Activated effector memory CD4-positive, alpha-beta T cell treated with Interleukin-2 at 50 U/mL for 16 hours (primary cell): ENCODE measurements around the gene MTMR12.
"Not testable (repeated sequence)": the region's sequence is repeated elsewhere in the genome, so short reads cannot be mapped to it uniquely, and the experiment has no call there.

Source experiments
- DNase-seq: peaks from one replicate; pipeline ENCODE4 v3.0.0-alpha.2; 2020

MTMR12 gene

DNA sequence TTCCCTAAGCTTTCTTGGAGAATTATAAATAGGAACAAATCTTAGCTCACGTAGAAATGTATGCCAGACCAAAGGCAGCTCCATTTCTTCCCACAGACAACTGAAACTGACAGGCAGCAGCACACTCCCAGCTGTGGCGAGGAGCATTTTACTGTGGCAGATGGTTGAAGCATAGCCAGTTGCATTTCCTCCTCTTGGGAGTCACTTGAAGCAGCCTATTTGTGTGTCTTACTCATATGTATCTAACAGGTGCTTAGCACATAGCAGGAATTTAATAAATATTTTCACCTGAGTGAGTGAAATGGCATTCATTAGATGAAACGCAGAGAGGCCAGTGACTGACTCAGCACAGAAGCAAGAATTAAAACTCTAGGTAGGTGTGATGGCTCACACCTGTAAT lies 12.3 kb upstream of the MTMR12 start:
- no peak for DNase-seq

DNA sequence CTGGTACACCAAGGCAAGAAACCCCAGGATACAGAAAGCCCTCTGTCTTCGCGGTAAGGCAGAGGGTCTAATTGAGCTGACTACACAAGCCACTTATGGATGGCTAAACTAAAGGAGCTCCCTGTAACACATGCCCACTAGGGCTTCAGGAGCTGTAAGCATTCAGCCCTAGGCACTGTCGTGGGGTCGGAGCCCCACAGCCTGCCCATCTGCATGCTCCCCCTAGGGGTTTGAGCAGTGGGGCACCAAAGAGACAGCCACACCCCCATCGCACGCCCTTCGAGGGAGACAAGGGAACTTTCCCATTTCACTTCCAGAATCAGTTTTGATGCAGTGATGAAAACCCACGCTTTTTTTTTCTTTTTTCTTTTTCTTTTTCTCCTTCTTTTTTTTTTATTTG lies 11.0 kb upstream of the MTMR12 start:
- no peak for DNase-seq

DNA sequence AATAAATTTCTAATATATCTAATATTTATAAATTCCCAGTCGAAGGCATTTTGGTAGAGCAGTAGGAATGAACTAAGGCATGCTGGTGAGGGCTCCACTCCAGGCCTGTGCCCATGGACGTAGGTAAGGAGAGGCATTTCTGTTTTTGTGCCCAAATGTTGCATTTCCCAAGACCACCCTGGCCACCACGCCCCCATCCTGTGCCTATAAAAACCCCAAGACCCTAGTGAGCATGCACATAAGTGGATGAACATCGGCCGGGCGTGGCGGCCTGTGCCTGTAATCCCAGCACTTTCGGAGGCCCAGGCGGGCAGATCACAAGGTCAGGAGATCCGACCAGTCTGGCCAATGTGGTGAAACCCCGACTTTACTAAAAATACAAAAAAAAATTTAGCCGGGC lies 10.1 kb upstream of the MTMR12 start:
- no peak for DNase-seq

DNA sequence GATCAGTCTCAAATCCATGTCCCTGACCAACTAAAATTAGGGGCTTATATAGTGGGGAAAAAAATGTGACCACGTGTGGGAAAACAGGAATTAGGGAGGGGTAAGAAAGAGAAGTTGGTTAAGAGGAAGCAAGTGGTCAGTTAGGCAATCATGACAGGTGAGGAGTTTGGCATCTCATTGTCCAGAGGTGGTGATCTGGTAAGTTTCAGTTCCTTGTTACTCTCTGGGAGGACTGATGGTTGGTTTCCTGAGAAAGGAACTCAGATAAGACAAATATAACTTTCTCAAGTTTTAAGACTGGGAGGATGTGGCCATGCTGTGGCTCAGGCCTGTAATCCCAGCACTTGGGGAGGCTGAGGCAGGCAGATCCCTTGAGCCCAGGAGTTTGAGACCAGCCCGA lies 9.0 kb upstream of the MTMR12 start:
- DNase-seq: not testable (repeated sequence)

DNA sequence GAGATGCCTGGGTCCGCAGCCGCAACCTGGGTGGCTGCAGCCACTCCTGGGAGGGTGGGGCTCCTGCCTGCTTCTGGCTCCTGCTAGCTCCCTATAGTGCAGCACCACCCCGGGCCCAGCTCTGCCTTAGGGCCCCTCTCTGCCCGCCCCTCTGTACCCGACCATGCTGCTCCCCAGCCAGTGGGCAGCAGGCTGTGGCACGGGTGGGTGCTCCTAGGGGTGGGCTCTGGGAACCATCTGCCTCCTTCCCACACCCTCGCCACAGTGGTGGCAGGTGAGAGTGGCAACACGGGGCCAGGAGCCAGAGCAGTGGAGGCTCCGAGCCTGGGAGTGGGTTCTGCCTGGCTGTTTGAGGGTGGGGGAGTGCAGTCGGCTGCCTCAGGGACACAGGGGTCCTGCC lies 7.8 kb upstream of the MTMR12 start:
- no peak for DNase-seq

DNA sequence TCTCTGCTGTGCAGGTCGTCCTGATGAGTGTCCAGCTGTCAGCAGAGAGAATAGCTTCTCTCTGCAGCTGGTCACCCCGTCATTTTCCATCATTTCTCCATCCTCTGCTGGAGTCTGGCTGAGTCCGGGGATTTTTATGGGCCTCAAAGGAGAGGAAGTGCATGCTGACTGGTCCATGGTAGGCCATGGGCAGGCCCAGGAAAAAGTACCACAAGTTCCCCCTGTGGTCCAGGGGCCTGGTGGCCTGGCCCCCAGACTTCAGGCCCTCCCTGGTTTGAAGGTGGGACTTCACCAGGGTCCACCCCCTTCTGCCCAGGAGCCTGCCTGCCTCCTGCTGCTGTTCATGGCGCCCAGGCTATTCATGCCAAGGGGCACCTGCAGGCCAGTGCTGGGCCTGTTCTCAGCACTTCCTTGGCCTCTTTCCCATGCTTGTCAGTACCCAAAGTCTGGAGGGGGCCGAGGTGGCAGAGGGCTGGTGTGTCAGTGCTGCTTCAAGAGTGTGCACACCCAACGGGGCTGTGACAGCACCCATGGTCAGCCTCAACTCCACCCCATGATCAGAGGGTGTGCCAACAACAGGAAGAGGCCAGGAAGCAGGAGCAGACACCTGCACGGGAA lies 7.3 kb upstream of the MTMR12 start:
- DNase-seq: no peak

DNA sequence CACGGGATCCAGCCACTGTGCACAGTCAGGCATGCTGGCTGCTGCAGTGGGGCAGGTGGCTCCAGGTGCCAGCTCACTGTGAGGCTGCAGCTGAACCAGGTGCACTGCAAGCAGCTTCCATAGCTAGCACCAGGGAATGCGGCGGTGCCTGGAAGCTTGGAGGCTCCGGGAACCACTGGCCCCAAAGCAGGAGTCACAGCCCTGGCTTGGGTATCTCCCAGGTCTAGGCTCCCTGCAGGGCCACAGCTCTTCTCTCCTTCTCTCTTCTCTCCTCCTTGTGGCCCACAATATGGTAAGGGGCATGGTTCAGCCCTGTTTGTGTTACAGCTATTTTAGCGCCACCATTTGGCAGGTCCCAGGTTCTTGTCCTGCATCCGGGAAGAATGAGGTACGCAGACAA lies 6.7 kb upstream of the MTMR12 start:
- no peak for DNase-seq

DNA sequence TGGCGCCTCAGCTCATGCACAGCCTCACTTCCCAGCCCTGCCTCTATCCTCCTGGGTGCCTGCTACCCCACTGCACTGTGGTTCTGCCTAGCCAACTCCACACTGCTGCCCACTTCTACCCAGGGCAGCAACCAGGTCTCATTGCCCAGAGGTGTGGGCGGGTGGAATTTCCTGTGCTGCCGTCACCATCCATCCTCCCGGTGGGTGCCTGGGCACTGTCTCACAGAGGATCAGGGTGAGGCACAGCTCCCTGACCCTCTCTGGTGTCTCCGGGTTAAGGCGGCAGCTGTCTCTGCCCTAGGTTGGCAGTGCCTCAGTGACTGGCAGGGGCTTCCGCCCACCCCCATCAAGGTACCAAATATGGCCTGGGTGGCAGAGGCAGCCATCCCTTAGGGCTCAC lies 4.3 kb upstream of the MTMR12 start:
- DNase-seq: no peak

DNA sequence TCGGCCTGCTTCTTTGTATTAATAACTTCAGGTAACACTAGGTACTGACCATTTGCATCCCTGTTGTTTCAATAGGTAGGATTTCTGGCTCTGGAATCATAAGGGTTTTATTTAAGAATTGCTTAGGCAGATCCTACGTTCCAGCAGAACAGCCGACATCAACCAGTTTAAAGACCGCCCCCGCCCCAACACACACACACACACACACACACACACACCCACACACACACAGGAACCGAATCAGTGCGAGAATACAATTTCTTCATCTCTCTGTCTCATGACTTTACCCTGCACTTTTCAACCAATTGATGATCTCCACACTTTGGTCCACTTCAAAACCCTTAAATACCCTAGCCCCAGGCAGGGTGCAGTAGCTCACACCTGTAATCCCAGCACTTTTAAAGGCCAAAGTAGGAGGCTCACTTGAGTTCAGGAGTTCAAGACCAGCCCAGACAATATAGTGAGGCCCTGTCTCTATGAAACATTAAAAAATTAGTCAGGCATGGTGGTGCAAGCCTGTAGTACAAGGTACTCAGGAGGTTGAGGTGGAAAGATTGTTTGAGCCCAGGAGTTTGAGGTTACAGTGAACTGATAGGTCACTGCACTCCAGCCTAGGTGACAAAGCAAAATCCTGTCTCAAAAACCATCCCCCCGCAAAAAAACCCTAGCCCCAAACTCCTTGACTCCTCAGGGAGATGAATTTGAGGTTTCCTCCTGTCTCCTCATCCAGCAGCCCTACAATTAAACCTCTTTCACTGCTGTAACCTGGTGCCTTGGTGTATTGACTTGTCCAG lies 2.7 kb upstream of the MTMR12 start:
- no peak for DNase-seq

DNA sequence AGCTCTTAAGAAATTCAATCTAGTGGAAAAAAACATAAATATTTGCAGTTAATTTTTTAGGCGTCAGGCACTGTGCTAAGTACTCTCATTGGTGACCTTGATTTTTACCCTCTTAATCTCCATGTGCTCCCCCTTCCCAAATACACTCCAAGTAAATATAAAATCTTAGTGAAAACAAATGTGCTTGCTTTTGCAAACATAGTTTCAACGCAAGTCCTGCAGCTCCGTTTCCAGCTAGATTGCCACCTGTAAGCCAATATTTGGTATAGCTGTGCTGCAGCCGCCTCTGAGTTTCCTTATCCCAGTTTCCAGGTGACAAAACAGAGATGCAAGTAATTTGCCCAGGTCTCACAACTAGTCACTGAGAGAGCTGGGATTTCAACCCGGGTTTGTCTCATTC lies 1.9 kb upstream of the MTMR12 start:
- DNase-seq: no peak

DNA sequence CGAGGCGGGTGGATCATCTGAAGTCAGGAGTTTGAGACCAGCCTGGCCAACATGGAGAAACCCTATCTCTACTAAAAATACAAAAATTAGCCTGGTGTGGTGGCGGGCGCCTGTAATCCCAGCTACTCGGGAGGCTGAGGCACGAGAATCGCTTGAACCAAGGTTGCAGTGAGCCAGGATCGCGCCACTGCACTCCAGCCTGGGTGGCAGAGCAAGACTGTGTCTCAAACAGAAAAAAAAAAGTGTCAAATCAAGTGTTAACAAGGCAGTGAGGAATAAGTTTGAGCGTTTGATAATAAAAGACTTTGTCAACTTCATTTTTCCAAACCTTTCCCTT lies 1.4 kb upstream of the MTMR12 start:
- DNase-seq: not testable (repeated sequence)

DNA sequence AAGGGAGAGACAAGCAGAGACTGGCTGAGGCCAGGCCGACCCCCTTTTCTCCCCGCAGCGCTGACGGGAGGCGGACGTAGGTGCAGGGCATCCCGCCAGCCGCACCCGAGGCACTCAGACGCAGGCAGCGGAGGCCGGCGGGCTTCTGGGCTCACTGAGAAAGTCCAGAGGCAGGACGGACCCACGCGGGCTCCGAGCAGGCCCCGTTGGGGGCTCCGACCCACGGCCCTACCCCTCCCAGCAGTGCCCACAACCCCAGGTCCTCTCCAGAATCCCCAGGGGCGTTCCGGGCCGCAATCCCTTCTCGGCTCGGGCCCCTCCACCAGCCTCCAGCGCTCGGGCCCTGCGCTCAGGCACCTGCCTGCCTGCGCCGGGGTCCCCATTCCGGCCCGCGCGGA lies 543 bp downstream of the MTMR12 start:
- DNase-seq: no peak

DNA sequence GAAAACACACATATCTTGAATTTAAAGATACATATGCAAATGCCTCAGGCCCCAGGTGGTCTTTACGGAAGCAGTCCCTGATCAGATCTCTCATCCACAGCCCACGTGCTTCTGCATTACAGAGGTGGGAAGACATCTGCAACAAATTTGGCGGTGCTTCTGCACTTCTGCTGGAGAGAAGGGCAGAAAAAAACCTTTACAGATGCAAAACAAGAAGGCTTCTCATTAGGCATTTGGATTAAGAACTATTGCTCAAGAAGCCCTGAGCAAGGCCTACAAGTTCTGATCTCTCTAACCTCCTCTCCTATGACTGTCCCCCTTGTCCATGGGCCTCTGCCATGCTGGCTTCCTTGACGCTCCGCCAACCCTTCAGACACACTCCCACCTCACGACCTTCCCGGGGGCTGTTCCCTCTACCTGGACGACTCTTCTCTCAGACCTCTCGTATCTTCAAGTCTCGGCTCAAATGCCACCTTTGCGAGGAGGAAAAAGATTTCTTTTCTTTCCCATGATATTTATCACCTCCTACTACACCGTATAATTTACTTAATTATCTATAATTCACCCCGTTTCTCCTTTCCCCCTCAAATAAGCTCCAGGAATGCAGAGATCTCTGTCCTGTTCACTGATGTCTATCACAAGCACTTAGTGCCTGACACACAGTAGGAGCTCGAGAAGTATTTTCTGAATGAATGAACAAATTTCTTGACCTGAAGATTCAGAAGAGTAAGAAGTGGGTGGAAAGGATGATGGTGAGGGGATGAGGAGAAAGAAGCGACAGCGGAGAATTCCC lies 1.1 kb downstream of the MTMR12 start:
- no peak for DNase-seq

DNA sequence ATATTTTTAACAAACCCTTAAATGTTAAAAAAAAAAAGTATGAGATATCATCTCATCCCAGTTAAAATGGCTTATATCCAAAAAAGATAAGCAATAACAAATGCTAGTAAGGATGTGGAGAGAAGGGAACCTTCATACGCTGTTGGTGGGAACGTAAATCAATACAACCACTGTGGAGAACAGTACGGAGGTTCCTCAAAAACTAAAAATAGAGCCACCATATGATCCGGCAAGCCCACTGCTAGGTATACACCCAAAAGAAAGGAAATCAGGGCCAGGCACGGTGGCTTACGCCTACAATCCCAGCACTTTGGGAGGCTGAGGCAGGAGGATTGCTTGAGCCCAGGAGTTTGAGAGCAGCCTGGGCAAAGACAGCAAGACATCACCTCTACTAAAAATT lies 3.0 kb downstream of the MTMR12 start:
- DNase-seq: no peak

DNA sequence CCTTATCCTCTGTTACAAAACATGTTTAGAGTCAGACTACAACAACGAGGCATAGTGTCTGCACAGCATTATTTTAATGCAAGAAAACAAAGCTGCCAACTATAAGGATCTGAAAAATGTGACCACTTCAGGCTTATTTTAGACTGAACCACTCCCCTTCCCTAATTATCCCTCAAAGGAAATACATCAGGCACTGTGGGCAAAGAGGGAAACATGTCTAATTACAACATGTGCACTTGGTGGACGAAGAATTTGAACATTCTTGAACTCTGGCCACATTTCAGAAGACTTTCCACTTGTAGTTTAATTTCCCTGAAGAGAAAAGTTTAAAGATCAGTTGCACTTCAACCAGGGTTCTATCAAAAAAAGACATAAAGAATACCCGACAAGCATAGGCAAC lies 3.8 kb downstream of the MTMR12 start:
- no peak for DNase-seq

DNA sequence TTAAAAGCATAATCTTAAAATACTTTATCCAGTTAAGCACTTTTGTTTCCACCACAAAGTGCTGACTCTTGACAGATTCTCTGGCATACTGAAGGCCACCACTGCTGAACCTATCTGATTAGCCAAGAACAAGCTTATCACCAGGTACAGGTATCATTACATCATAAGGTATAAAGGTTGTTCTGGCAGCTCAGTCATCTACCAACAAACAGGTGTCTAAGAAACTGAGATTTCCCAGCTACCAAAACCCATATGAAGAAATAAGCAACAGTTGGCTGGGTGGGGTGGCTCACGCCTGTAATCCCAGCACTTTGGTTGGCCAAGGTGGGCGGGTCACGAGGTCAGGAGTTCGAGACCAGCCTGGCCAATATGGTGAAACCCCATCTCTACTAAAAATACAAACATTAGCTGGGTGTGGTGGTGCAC lies 5.0 kb downstream of the MTMR12 start:
- no peak for DNase-seq

DNA sequence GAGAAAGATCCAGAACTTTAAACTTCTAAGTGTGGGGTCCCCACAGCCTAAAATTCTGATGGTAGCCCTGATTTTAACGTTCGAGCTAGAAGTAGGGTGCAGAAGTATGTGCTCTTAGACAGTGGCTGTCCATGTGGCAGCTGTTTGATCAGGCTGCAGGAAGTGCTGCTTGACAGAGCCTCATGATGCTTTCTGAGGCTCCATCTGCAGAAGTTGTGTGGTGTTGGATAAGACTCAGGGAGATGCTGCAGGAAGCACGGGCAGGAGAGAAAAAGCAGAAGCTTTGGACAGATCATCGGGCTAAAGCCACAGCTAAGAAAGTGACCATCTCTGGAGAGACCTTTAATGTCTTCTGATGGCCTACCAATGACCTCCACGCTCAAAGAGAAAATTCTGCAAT lies 8.1 kb downstream of the MTMR12 start:
- DNase-seq: no peak

DNA sequence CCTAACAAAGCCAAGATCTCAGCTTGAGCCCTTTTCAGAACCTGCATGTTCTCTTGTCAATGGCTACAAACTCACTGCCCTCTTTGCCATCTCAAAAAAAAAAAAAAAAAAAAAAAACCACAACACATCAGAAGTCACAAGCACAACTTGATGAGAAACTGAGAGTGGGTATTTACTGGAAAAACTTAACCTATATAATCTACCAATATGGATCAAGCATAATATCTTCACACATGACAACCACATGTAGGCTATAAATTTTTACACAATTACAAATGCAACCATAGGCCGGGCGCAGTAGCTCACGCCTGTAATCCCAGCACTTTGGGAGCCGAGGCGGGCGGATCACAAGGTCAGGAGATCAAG lies 9.0 kb downstream of the MTMR12 start:
- no peak for DNase-seq

DNA sequence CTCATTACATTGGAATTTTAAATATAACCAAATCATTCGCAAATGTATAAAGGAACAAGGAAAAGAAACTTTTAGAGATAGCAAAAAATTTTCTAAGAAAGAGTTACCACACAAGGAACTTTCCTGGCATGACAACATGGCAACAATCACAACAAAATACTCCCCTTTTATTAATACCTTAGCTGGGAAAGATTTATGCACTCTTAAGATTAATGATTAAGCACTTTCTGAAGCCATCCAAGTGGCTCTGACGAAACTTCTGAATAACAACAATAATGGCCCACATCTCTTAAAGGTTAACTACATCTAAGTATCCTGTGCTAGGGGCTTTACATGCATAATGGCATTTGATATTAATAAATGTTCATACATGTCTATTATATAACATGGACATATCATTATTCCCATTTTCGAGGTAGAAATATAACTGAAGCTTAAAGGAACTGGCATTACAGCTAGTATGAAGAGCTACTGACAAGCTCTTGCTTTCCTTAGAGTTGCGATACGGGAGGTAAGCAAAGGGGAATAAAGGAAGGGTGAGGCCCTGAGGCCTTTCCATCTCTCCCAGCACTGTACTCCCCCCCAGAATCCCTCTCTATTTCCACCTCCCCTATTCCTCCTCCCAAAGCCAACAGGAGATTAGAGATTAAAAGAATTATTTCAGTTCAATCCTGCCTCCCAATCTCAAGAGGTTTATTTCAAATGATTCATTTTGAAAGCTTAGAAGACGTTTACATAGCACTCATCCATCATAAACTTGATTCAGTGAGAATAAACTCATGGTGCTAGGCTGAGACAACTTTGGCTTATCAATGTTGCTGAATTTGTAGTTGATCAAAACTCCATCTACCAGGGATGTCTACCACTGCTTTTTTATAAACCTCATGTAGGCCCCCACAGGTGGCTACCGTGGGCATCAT lies 9.6 kb downstream of the MTMR12 start:
- DNase-seq: no peak

DNA sequence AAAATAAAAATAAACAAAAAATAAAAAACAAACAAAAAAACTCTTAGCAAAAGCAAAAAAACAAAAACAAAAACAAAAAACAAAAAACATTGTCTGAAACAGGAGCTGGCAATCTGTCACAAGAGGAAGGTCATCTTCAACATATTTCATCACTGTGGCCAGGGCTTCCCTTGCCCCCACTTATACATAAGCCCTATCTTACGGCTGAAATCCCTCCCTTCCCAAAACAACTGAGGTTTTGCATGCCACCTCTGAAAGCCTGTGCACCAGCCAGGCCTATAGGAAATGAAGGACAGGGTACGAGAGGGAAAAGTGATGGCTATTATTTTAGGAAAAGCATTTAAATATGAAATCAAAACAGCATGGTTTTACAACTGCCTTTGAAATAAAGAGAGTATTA lies 10.8 kb downstream of the MTMR12 start:
- DNase-seq: no peak

DNA sequence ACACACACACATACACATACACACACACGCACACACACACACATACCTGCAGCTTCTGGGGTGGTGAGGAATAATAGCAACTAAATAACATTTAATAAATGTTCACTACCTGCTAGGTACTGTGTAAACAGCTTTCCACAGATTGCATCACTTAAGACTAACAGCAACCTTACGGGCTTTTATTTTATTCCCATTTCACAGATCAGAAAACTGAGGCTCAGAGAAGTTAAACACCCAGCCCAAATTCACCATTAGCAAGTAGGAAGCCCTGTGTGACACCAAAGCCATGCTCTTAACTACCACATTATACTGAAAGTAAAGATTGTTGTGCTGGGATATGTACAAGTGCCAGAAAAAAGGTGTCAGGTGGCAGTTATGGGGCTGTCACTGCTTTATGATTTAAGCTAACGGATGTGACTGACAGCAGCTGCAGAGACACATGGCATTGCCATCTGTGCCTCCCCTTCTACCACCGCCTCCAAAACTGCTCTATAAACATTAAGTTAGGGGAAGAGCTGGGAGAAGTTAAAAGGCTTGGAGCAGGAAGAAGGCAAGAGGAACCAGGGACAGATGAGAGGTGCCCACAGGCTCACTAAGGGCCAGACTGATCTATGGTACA lies 13.6 kb downstream of the MTMR12 start:
- no peak for DNase-seq

DNA sequence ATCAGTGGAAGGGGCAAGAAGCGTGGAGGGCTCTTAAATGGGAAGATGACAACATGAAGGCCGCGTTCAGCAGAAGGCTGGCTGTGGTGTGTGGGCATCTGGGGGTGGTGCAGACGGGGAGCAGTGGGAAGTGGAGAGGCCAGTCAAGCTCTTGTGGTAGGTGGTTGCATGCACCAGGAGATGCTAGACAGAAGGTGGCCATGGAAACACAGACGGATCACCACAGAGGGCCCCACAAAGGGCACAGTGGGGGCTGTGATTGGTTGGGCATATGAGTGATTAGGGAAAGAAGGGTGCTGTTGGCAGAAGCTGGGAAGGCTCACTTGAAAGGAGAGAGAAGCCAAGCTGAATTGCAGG lies 14.7 kb downstream of the MTMR12 start:
- DNase-seq: no peak
